ENCODE measurements around the gene CMTM2. TPM values are rescaled to one million over a fixed set of nuclear protein-coding genes. Genes with fewer than 3 reads are reported as not detected.
A peak's percentile ranks its signal among the peaks of the same experiment; 100 is the strongest.

The CMTM2 gene
- total RNA-seq, 2 experiments from 2014 or later = 0.51 TPM; not detected in 1

- intact Hi-C loops (cut with DNase I, micrococcal nuclease) = no loop called here
- Mint-ChIP-seq H3K36me3 (ENCODE audit: low read depth) (peaks cover 30% of the 10 kb centered on the region), H3K4me1 (peaks cover 27% of the 10 kb centered on the region), H3K27me3 (no peaks in the 10 kb centered on the region), H3K27ac (no peak overlapping the region), H3K4me3 (no peak overlapping the region), H3K9me3 (ENCODE audit: low read depth) (no peaks in the 10 kb centered on the region)
- ChIA-PET CTCF (interaction anchor here (1.4 kb wide), 1 partner anchor 15 kb away, joined by 4 read pairs; no protein-coding TSS in a partner anchor), POLR2A (no interaction called here)
- DNase-seq (no peak), ATAC-seq (no peak)
These were observed 10.9 kb upstream of the CMTM2 start for GRCh38 chr16:66568355-66568754.

GRCh38 chr16:66569131-66569530 lies 10.1 kb upstream of the CMTM2 start:
- no peak overlapping the region for H3K27ac Mint-ChIP-seq
- CTCF ChIA-PET = interaction anchor here (1.4 to 2.0 kb wide), 2 partner anchors 16 to 39 kb away, joined by 4 to 6 read pairs; no protein-coding TSS in a partner anchor
- DNase-seq (no peak), ATAC-seq (no peak)
- POLR2A ChIA-PET = no interaction called here
- no peak overlapping the region for H3K4me3 Mint-ChIP-seq
- no peaks in the 10 kb centered on the region for H3K9me3 Mint-ChIP-seq (ENCODE audit: low read depth)
- peaks cover 19% of the 10 kb centered on the region for H3K4me1 Mint-ChIP-seq
- intact Hi-C loops (cut with DNase I, micrococcal nuclease) = no loop called here
- H3K27me3 Mint-ChIP-seq = no peaks in the 10 kb centered on the region
- H3K36me3 Mint-ChIP-seq (ENCODE audit: low read depth) = peaks cover 27% of the 10 kb centered on the region

- Mint-ChIP-seq H3K9me3 (ENCODE audit: low read depth) (no peaks in the 10 kb centered on the region), H3K4me1 (peaks cover 13% of the 10 kb centered on the region), H3K4me3 (no peak overlapping the region), H3K27me3 (no peaks in the 10 kb centered on the region), H3K27ac (no peak overlapping the region), H3K36me3 (ENCODE audit: low read depth) (peaks cover 25% of the 10 kb centered on the region)
- no peak for DNase-seq
- POLR2A ChIA-PET = no interaction called here
- no peak for ATAC-seq
- CTCF ChIA-PET = interaction anchor here (0.8 to 2.0 kb wide), 5 partner anchors 9 to 38 kb away, joined by 3 to 6 read pairs (median 4); partner anchors contain the start of gene CMTM2
- intact Hi-C loops (cut with DNase I, micrococcal nuclease) = no loop called here
These were observed 9.3 kb upstream of the CMTM2 start for GRCh38 chr16:66569827-66570405.

DNA sequence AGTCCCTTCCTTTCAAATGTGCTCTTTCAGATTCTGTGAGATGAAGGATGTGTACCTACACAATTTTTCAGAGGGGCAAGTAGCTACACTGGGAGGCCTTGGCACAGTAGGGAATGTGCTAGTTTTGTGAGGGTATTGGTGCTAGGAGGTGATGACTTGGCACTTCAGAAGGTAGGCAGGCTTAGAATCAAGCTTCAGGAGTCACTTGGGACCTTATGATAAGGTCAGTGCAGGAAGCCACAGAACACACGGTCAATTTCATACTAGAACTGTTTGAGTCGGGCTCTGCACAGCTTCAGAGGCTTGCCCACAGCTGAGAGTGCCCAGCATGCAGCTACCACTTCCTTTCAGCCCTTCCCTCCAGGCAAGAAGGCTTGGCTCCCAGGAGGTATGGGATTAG lies 6.9 kb upstream of the CMTM2 start:
- peaks cover 7% of the 10 kb centered on the region for H3K36me3 Mint-ChIP-seq (ENCODE audit: low read depth)
- DNase-seq = no peak
- intact Hi-C loops (cut with DNase I, micrococcal nuclease) = no loop called here
- no peak for ATAC-seq
- no peaks in the 10 kb centered on the region for H3K9me3 Mint-ChIP-seq (ENCODE audit: low read depth)
- no peak overlapping the region for H3K4me3 Mint-ChIP-seq
- ChIA-PET CTCF (interaction anchor here (1.1 to 3.8 kb wide), 2 partner anchors 9 to 166 kb away, joined by 3 to 14 read pairs; no protein-coding TSS in a partner anchor), POLR2A (no interaction called here)
- peak overlapping the region; percentile 45 for H3K27ac Mint-ChIP-seq
- H3K27me3 Mint-ChIP-seq = no peaks in the 10 kb centered on the region
- H3K4me1 Mint-ChIP-seq = peaks cover 7% of the 10 kb centered on the region

DNA sequence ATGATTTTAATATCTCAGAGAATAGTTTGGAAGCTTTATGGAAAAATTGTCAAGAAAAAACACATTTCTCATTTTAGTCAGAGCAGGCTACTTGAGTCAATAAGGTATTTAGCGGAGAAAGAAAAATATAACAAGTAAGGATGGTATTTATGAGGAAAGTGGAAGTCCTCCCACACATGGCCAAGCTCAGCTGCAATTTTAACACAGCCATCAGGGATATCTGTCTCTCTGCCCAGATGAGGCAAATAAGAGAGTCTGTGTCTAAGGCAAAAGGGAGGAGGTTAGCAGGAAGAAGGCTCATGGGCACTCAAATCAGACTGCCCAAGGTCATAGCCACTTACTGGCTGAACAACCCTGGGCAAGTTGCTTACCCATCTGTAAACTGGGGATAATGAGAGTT lies 5.2 kb upstream of the CMTM2 start:
- H3K27me3 Mint-ChIP-seq = peaks cover 10% of the 10 kb centered on the region
- POLR2A ChIA-PET = no interaction called here
- intact Hi-C loops (cut with DNase I, micrococcal nuclease) = no loop called here
- DNase-seq (no peak), ATAC-seq (no peak)
- no peak overlapping the region for H3K4me3 Mint-ChIP-seq
- CTCF ChIA-PET = interaction anchor here (1.0 to 3.8 kb wide), 5 partner anchors 8 to 38 kb away, joined by 3 to 14 read pairs (median 4); no protein-coding TSS in a partner anchor
- H3K9me3 Mint-ChIP-seq (ENCODE audit: low read depth) = no peaks in the 10 kb centered on the region
- no peaks in the 10 kb centered on the region for H3K36me3 Mint-ChIP-seq (ENCODE audit: low read depth)
- H3K27ac Mint-ChIP-seq = no peak overlapping the region
- peaks cover 4% of the 10 kb centered on the region for H3K4me1 Mint-ChIP-seq

DNA sequence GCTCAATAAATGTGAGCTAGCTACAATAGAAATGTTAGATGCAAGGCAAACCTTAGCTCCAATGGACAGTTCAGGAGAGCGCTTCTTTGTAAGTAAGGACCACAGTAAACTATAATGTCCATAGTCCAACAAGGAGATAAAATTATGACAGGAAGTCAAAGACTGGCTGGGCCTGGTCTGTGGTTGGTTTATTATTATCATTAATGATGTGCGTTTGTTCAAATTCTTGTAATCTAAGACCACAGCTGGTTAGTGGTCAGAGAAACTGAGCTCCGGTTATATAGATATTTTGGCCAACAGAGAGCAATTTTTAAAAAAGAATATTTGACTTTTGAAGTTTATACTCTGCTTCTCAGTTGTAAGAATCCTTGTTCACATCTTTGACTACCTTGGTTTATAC lies 4.7 kb upstream of the CMTM2 start:
- DNase-seq (no peak), ATAC-seq (no peak)
- Mint-ChIP-seq H3K27ac (no peak overlapping the region), H3K4me3 (no peak overlapping the region), H3K9me3 (ENCODE audit: low read depth) (no peaks in the 10 kb centered on the region), H3K36me3 (ENCODE audit: low read depth) (no peaks in the 10 kb centered on the region), H3K27me3 (peaks cover 13% of the 10 kb centered on the region), H3K4me1 (peaks cover 4% of the 10 kb centered on the region)
- ChIA-PET CTCF (interaction anchor here (1.0 to 3.8 kb wide), 4 partner anchors 8 to 38 kb away, joined by 3 to 14 read pairs (median 4); no protein-coding TSS in a partner anchor), POLR2A (no interaction called here)
- intact Hi-C loops (cut with DNase I, micrococcal nuclease) = no loop called here

GRCh38 chr16:66575060-66575459 lies 4.2 kb upstream of the CMTM2 start:
- ChIA-PET POLR2A (interaction anchor here (0.6 to 1.1 kb wide), 2 partner anchors 11 to 220 kb away, joined by 3 read pairs; no protein-coding TSS in a partner anchor), CTCF (interaction anchor here (1.0 to 3.8 kb wide), 3 partner anchors 12 to 168 kb away, joined by 3 to 14 read pairs (median 3); no protein-coding TSS in a partner anchor)
- DNase-seq = no peak
- Mint-ChIP-seq H3K4me1 (peaks cover 4% of the 10 kb centered on the region), H3K27me3 (peaks cover 18% of the 10 kb centered on the region), H3K27ac (no peak overlapping the region), H3K4me3 (no peak overlapping the region), H3K9me3 (ENCODE audit: low read depth) (no peaks in the 10 kb centered on the region), H3K36me3 (ENCODE audit: low read depth) (no peaks in the 10 kb centered on the region)
- no peak for ATAC-seq
- intact Hi-C loops (cut with DNase I, micrococcal nuclease) = no loop called here

DNA sequence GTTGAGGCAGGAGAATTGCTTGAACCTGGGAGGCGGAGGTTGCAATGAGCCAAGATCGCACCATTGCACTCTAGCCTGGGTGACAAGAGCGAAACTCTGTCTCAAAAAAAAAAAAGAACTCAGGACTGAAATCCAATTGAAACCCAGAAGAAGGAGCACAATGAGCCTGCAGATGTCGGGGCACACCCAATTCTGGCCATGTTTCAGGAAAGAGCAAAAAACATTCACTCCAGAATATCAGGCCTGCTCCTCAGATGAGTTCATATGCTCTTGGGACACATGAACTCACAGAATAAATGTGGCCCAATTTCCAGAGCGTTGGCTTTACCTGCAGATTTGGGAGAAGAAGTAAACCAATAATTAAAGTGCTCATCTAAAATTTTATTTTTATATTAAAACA lies 3.0 kb upstream of the CMTM2 start:
- Mint-ChIP-seq H3K9me3 (ENCODE audit: low read depth) (no peaks in the 10 kb centered on the region), H3K4me1 (peaks cover 4% of the 10 kb centered on the region), H3K4me3 (no peak overlapping the region), H3K27ac (no peak overlapping the region), H3K36me3 (ENCODE audit: low read depth) (no peaks in the 10 kb centered on the region), H3K27me3 (peaks cover 27% of the 10 kb centered on the region)
- ChIA-PET CTCF (interaction anchor here (1.1 kb wide), 1 partner anchor 74 kb away, joined by 3 read pairs; no protein-coding TSS in a partner anchor), POLR2A (interaction anchor here (1.1 kb wide), 1 partner anchor 12 kb away, joined by 3 read pairs; no protein-coding TSS in a partner anchor)
- intact Hi-C loops (cut with DNase I, micrococcal nuclease) = no loop called here
- no peak for ATAC-seq
- no peak for DNase-seq

DNA sequence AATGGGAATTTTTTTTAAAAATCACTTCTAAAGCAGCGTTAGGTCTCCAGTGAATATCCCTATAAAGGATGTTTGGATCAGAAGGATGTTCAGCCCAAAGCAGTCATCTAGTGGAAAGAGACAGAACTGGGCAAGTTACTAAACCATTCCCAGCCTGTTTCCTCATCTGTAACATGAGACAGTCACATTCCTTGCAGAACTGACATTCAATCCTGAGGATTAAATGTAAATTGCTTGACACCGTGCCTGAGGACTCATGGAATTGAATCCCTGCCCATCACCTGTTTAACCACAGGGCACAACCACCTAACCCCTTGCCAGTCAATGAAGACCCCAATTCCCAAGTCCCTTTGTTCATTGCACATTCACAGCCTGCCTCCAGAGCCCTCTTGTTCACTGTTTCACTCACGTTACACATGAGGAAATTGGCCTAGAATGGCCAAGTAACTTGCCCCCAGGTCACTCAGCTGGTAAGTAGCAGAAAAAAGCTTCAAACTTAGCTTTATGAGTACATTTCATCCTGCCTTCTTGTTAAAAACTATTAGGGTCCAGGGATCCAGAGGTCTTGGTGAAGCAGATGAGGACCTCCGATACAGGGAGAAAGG lies 1.4 kb downstream of the CMTM2 start:
- H3K4me1 Mint-ChIP-seq = peaks cover 7% of the 10 kb centered on the region
- CTCF ChIA-PET = interaction anchor here (0.7 to 1.8 kb wide), 6 partner anchors 9 to 233 kb away, joined by 3 to 5 read pairs (median 4); no protein-coding TSS in a partner anchor

DNA sequence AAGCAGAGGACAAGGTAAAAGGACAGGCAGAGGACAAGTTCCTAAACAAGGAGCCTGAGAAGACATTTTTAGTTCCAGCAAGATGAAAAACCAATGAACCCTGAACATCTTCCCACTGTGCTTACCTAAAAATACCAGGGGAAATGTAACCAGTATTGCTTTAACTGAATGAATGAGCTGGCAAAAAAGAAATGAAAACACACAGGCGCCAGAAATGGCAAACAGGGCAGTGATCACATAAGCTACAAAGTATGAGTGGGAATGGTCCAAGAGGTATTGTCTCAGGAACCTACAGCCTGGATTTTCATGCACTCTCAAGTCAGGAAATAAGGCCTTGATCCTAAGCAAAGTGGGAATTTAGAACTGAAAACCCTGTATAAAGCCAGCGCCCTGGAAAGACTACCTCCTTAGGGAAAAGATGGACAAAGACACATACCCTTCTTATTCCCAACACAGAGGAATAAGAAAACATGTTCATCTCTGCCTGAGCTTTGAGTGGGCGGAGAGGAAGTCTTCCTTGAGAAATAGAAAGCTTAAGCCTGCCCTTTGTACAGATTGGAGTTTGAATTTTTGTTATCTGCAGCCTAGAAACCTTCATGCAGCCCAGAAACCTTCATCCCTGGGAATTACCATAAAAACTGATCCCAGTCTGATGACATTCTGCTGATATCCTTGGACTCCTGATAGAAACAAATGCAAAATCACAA lies 2.1 kb downstream of the CMTM2 start:
- Mint-ChIP-seq H3K27ac (no peak overlapping the region), H3K36me3 (ENCODE audit: low read depth) (no peaks in the 10 kb centered on the region), H3K4me1 (peaks cover 7% of the 10 kb centered on the region), H3K4me3 (no peak overlapping the region), H3K9me3 (ENCODE audit: low read depth) (no peaks in the 10 kb centered on the region), H3K27me3 (peaks cover 27% of the 10 kb centered on the region)
- intact Hi-C loops (cut with DNase I, micrococcal nuclease) = no loop called here
- DNase-seq = no peak
- POLR2A ChIA-PET = no interaction called here
- no peak for ATAC-seq
- CTCF ChIA-PET = interaction anchor here (0.7 to 1.8 kb wide), 7 partner anchors 8 to 232 kb away, joined by 3 to 5 read pairs (median 4); partner anchors contain the start of gene CMTM3

More for the DNA sequence above, 1.4 kb downstream of the CMTM2 start:
- H3K9me3 Mint-ChIP-seq (ENCODE audit: low read depth) = no peaks in the 10 kb centered on the region
- ATAC-seq = no peak
- no peak for DNase-seq
- no peak overlapping the region for H3K27ac Mint-ChIP-seq
- no peaks in the 10 kb centered on the region for H3K36me3 Mint-ChIP-seq (ENCODE audit: low read depth)
- H3K27me3 Mint-ChIP-seq = peaks cover 27% of the 10 kb centered on the region
- H3K4me3 Mint-ChIP-seq = no peak overlapping the region
- intact Hi-C loops (cut with DNase I, micrococcal nuclease) = no loop called here
- POLR2A ChIA-PET = no interaction called here

DNA sequence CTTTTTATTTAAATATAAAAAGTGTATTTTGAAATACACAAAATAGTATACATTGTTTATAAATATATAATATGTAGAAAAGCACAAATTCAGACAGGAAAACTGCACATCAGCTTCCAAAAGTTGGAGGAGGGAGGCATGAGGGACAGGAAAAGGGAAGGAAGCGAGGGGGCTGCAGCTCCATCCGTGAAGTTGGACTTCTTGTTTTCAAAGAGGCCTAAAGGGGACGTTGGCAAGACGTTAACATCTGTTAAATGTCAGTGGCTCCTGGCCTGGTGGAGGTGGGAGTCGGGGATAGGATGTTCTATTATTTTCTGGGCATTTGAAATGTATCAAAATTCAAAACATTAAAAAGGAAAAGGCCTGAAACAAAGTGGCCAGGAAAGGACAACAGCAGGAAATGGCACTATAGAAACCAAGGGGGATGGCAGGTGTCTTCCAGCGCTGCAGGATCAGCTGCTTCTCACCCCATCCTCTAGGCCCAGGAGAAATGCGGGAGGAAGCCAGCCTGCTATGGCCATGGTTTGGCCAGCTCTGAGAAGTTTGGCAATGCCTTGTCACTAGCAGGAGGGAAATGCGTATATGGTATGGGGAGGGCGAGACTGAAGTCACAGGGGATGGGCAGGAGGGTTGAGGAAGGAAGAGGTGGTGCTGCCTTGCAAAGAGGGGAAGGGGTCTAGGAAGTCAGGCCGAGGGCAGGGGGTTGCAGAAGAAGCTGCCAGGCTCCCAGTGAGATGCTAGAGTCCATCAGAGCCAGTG lies 6.4 kb downstream of the CMTM2 start:
- Mint-ChIP-seq H3K27me3 (peaks cover 4% of the 10 kb centered on the region), H3K9me3 (ENCODE audit: low read depth) (no peaks in the 10 kb centered on the region), H3K36me3 (ENCODE audit: low read depth) (no peaks in the 10 kb centered on the region), H3K4me3 (no peak overlapping the region), H3K27ac (no peak overlapping the region), H3K4me1 (peaks cover 34% of the 10 kb centered on the region)
- ChIA-PET POLR2A (no interaction called here), CTCF (interaction anchor here (0.6 to 0.9 kb wide), 2 partner anchors 38 to 1734 kb away, joined by 3 read pairs; no protein-coding TSS in a partner anchor)
- ATAC-seq (no peak), DNase-seq (no peak)
- intact Hi-C loops (cut with DNase I, micrococcal nuclease) = loop anchor here in 1 of 2 experiments (5.0 kb wide), 1 partner anchor 68 kb away; no protein-coding TSS in a partner anchor
